HL-60 (cell line): Measurements from ENCODE around the gene KCNH5.

Source experiments
- CTCF ChIP-seq: IDR thresholded peaks from one replicate; pipeline ENCODE4 v1.5.1; 2011; ENCODE audit warnings: low read length, control low read depth, inconsistent platforms; ENCODE audit not compliant: insufficient read depth
- GABPA ChIP-seq: IDR thresholded peaks from 2 replicates; pipeline ENCODE4 v1.6.1; 2012; ENCODE audit warnings: low read depth
- POLR2AphosphoS5 ChIP-seq: IDR thresholded peaks from 2 replicates; pipeline ENCODE4 v1.6.1; 2012; ENCODE audit warnings: low read depth
- REST ChIP-seq: IDR thresholded peaks from 2 replicates; pipeline ENCODE4 v1.6.1; 2012; ENCODE audit warnings: low read depth; ENCODE audit not compliant: insufficient replicate concordance
- SPI1 ChIP-seq: IDR thresholded peaks from 2 replicates; pipeline ENCODE4 v1.6.1; 2012; ENCODE audit warnings: low read depth, mild to moderate bottlenecking, borderline replicate concordance

- TF ChIP-seq CTCF (no peak), REST (no peak), GABPA (no peak), POLR2AphosphoS5 (no peak), SPI1 (no peak)
Observed at GRCh38 chr14:62711351-62712023, 333.8 kb downstream of the KCNH5 start.
